ENCODE data around the gene KDM2A. TPM values are rescaled to one million over a fixed set of nuclear protein-coding genes. Genes with fewer than 3 reads are reported as not detected.

Gene KDM2A
- total and polyA plus RNA-seq, 2 experiments from 2014 or later, result 25.0 to 54.1 TPM

GRCh38 chr11:67307545-67308001, 188.5 kb downstream of the KDM2A start:
- Histone ChIP-seq H4K20me1 (replicated peaks; ENCODE audit: insufficient read depth) (no peaks in the 10 kb centered on the region), H3K4me2 (no peak overlapping the region), H3K36me3 (ENCODE audit: insufficient read depth) (no peaks in the 10 kb centered on the region), H3K27me3 (ENCODE audit: insufficient read depth) (no peaks in the 10 kb centered on the region), H3K4me3 (no peak overlapping the region), H3K4me1 (ENCODE audit: insufficient read depth) (peaks cover 5% of the 10 kb centered on the region; the same call in 1 of the 2 replicates), H3K9me2 (ENCODE audit: insufficient read depth) (no peaks in the 10 kb centered on the region), H3K27ac (ENCODE audit: low read depth) (no peak overlapping the region), H2AFZ (no peak overlapping the region), H3K79me2 (replicated peaks; ENCODE audit: insufficient read depth) (no peaks in the 10 kb centered on the region), H3F3A (replicated peaks; ENCODE audit: low read depth) (peaks cover 4% of the 10 kb centered on the region; the same call in 1 of the 2 replicates)
- DNase-seq (ENCODE audit: low spot score), result no peak
- no peak overlapping the region for H3K4me3 Mint-ChIP-seq
- H3K9me3 Mint-ChIP-seq, result no peaks in the 10 kb centered on the region
- ATAC-seq, result no peak
- H3K27me3 Mint-ChIP-seq (ENCODE audit: insufficient read depth, low read depth, poor library complexity), result peaks cover 11% of the 10 kb centered on the region
- TF ChIP-seq ZNF462 (CRISPR knock-in tag; IDR thresholded peaks at IDR 0.05), result no peak
- no peak for TF ChIP-seq ZNF331 (CRISPR knock-in tag; IDR thresholded peaks at IDR 0.05; ENCODE audit: low read depth)
- no peaks in the 10 kb centered on the region for H3K36me3 Mint-ChIP-seq (ENCODE audit: low read depth)
- no peak overlapping the region for H3K27ac Mint-ChIP-seq
- H3K4me1 Mint-ChIP-seq, result no peaks in the 10 kb centered on the region; the same call in 2 of the 3 replicates

Other genes with a start within 250 kb of the KDM2A start
- gene PC, start 160.9 kb upstream of the KDM2A start, total RNA-seq (2014; rRNA removed; shearing (Covaris generic)), result 21.7 and 24.9 TPM in 2 replicates
- 18.3 and 18.9 TPM in 2 replicates for gene PC, start 160.9 kb upstream of the KDM2A start, polyA plus RNA-seq (2016; fragmentation: Nextera tagmentation; extraction: Ambion mirVana)
- 0.21 TPM in 1 of 2 replicates, not detected in the other for gene C11orf86, start 144.0 kb upstream of the KDM2A start, total RNA-seq (2014; rRNA removed; shearing (Covaris generic))
- gene C11orf86, start 144.0 kb upstream of the KDM2A start, polyA plus RNA-seq (2016; fragmentation: Nextera tagmentation; extraction: Ambion mirVana), result 0.73 and 0.74 TPM in 2 replicates
- gene SYT12, start 96.1 kb upstream of the KDM2A start, total RNA-seq (2014; rRNA removed; shearing (Covaris generic)), result 2.5 and 3.1 TPM in 2 replicates
- gene SYT12, start 96.1 kb upstream of the KDM2A start, polyA plus RNA-seq (2016; fragmentation: Nextera tagmentation; extraction: Ambion mirVana), result 0.92 TPM in 2 replicates
- 16.2 and 16.7 TPM in 2 replicates for gene RHOD, start 62.4 kb upstream of the KDM2A start, total RNA-seq (2014; rRNA removed; shearing (Covaris generic))
- gene RHOD, start 62.4 kb upstream of the KDM2A start, polyA plus RNA-seq (2016; fragmentation: Nextera tagmentation; extraction: Ambion mirVana), result 12.7 and 13.8 TPM in 2 replicates
- gene GRK2, start 147.2 kb downstream of the KDM2A start, total RNA-seq (2014; rRNA removed; shearing (Covaris generic)), result 62.2 and 72.5 TPM in 2 replicates
- gene GRK2, start 147.2 kb downstream of the KDM2A start, polyA plus RNA-seq (2016; fragmentation: Nextera tagmentation; extraction: Ambion mirVana), result 19.5 and 21.7 TPM in 2 replicates
- 15.7 and 30.8 TPM in 2 replicates for gene ANKRD13D, start 170.0 kb downstream of the KDM2A start, total RNA-seq (2014; rRNA removed; shearing (Covaris generic))
- 19.5 and 20.3 TPM in 2 replicates for gene ANKRD13D, start 170.0 kb downstream of the KDM2A start, polyA plus RNA-seq (2016; fragmentation: Nextera tagmentation; extraction: Ambion mirVana)
- gene SSH3, start 184.3 kb downstream of the KDM2A start, total RNA-seq (2014; rRNA removed; shearing (Covaris generic)), result 40.0 and 45.8 TPM in 2 replicates
- 17.8 and 25.1 TPM in 2 replicates for gene SSH3, start 184.3 kb downstream of the KDM2A start, polyA plus RNA-seq (2016; fragmentation: Nextera tagmentation; extraction: Ambion mirVana)
- gene POLD4, start 234.3 kb downstream of the KDM2A start, total RNA-seq (2014; rRNA removed; shearing (Covaris generic)), result 15.9 and 23.0 TPM in 2 replicates
- 16.2 and 18.8 TPM in 2 replicates for gene POLD4, start 234.3 kb downstream of the KDM2A start, polyA plus RNA-seq (2016; fragmentation: Nextera tagmentation; extraction: Ambion mirVana)

All from GM23338 (cell line).